ENCODE measurements around the gene NEUROD2. TPM values are rescaled to one million over a fixed set of nuclear protein-coding genes. Genes with fewer than 3 reads are reported as not detected.

NEUROD2 gene
- total RNA-seq, 1 donor from 2014 or later, result not detected

- no peak for TF ChIP-seq CTCF (IDR thresholded peaks at IDR 0.05)
- no peak for DNase-seq
- H3K36me3 ChIP-seq, result no peaks in the 10 kb centered on the region
- no peak overlapping the region for H3K27ac ChIP-seq
- no peak overlapping the region for H3K4me3 ChIP-seq
- H3K4me1 ChIP-seq, result peaks cover 56% of the 10 kb centered on the region
- no peaks in the 10 kb centered on the region for H3K9me3 ChIP-seq
- intact Hi-C loops (cut with DNase I), result no loop called here
- no peak for ATAC-seq
- peaks cover 100% of the 10 kb centered on the region for H3K27me3 ChIP-seq (ENCODE audit: low read depth)
Observed at GRCh38 chr17:39601758-39602532, 5.8 kb downstream of the NEUROD2 start.

- intact Hi-C loops (cut with DNase I), result no loop called here
- ATAC-seq (no peak), DNase-seq (no peak)
- no peak for TF ChIP-seq CTCF (IDR thresholded peaks at IDR 0.05)
- Histone ChIP-seq H3K36me3 (no peaks in the 10 kb centered on the region), H3K4me3 (no peak overlapping the region), H3K4me1 (peaks cover 47% of the 10 kb centered on the region), H3K27me3 (ENCODE audit: low read depth) (peaks cover 100% of the 10 kb centered on the region), H3K9me3 (no peaks in the 10 kb centered on the region), H3K27ac (no peak overlapping the region)
Observed at GRCh38 chr17:39600997-39601597, 6.6 kb downstream of the NEUROD2 start.

- no peak for DNase-seq
- H3K27ac ChIP-seq, result no peak overlapping the region
- no peaks in the 10 kb centered on the region for H3K36me3 ChIP-seq
- no peak for TF ChIP-seq CTCF (IDR thresholded peaks at IDR 0.05)
- peaks cover 100% of the 10 kb centered on the region for H3K27me3 ChIP-seq (ENCODE audit: low read depth)
- H3K4me3 ChIP-seq, result no peak overlapping the region
- intact Hi-C loops (cut with DNase I), result no loop called here
- no peak for ATAC-seq
- no peaks in the 10 kb centered on the region for H3K9me3 ChIP-seq
- peaks cover 41% of the 10 kb centered on the region for H3K4me1 ChIP-seq
Observed at GRCh38 chr17:39600288-39600996, 7.3 kb downstream of the NEUROD2 start.

- intact Hi-C loops (cut with DNase I), result no loop called here
Observed at GRCh38 chr17:39599665-39600231, 8.0 kb downstream of the NEUROD2 start.

More at GRCh38 chr17:39599665-39600231, 8.0 kb downstream of the NEUROD2 start:
- Histone ChIP-seq H3K27ac (no peak overlapping the region), H3K27me3 (ENCODE audit: low read depth) (peaks cover 100% of the 10 kb centered on the region), H3K36me3 (no peaks in the 10 kb centered on the region), H3K4me3 (no peak overlapping the region), H3K4me1 (peaks cover 34% of the 10 kb centered on the region), H3K9me3 (no peaks in the 10 kb centered on the region)
- ATAC-seq (peak in 1 of 2 donors; percentile 6), DNase-seq (no peak)
- TF ChIP-seq CTCF (IDR thresholded peaks at IDR 0.05), result no peak

Measured in lower lobe of right lung (tissue), 2 donors.